Small intestine (tissue), 7 donors: ENCODE results near the gene RNF145. TPM values are rescaled to one million over a fixed set of nuclear protein-coding genes. Genes with fewer than 3 reads are reported as not detected.
A peak's percentile ranks its signal among the peaks of the same experiment; 100 is the strongest.

Source experiments
- DNase-seq, 2 donors: peaks; one replicate each; pipeline versions ENCODE4 v3.0.0 to v3.0.0-alpha.2; 2013
- FAIRE-seq: peaks from 2 replicates; lab custom pipeline; 2012; peaks lifted over from hg19 to GRCh38; lab: Jason Lieb, UNC
- H3K27ac ChIP-seq, 3 donors: one replicate each; pipeline ENCODE4 v1.5.1; 2013; ENCODE audit warnings: low read length in 2 of 3, mild to moderate bottlenecking in 2 of 3, control low read depth in 1 of 3, inconsistent platforms in 1 of 3, low read depth in 1 of 3, moderate library complexity in 1 of 3
- H3K27me3 ChIP-seq, 3 donors: one replicate each; pipeline ENCODE4 v1.6.1; 2013; ENCODE audit warnings: low read length in 3 of 3, inconsistent platforms in 1 of 3; ENCODE audit not compliant: control insufficient read depth in 3 of 3, insufficient read depth in 3 of 3
- H3K36me3 ChIP-seq, 3 donors: one replicate each; pipeline ENCODE4 v1.6.1; 2013; ENCODE audit warnings: low read length in 3 of 3, inconsistent platforms in 1 of 3, low read depth in 1 of 3, mild to moderate bottlenecking in 1 of 3, moderate library complexity in 1 of 3; ENCODE audit not compliant: control insufficient read depth in 3 of 3, insufficient read depth in 2 of 3
- H3K4me1 ChIP-seq, 3 donors: one replicate each; pipeline ENCODE4 v1.6.1; 2013; ENCODE audit warnings: low read length in 2 of 3, inconsistent platforms in 1 of 3, low read depth in 1 of 3, mild to moderate bottlenecking in 1 of 3, moderate library complexity in 1 of 3; ENCODE audit not compliant: control insufficient read depth in 3 of 3, insufficient read depth in 2 of 3
- H3K4me3 ChIP-seq, 3 donors: one replicate each; pipeline ENCODE4 v1.5.1; 2013; ENCODE audit warnings: low read length in 3 of 3, control low read depth in 1 of 3, inconsistent platforms in 1 of 3, low read depth in 1 of 3, mild to moderate bottlenecking in 1 of 3, moderate library complexity in 1 of 3
- H3K9me3 ChIP-seq, 2 donors: one replicate each; pipeline ENCODE4 v1.6.1; 2013; ENCODE audit warnings: low read depth in 1 of 2, low read length in 1 of 2; ENCODE audit not compliant: control insufficient read depth in 2 of 2, insufficient read depth in 1 of 2
- WGBS, 3 donors: extraction: QIAGEN DNeasy Blood & Tissue Kit; methylation state at CpG; one replicate each; pipeline ENCODE4 v1.1.7; 2013; 5-methylcytosine and 5-hydroxymethylcytosine counted together
- polyA plus RNA-seq, 4 donors: library from polyadenylated mRNA; stranded (reverse) in 3 of 4; unstranded in 1 of 4; fragments of 200-250 nt in 3 of 4; fragments of 120-200 nt in 1 of 4; gene quantifications; one replicate each; pipeline versions ENCODE4 v1.2.1 to v1.2.3, GENCODE V29; 2013
- donor health status: healthy with polysubstance abuse.
- donor health status: control.
- donor health status: control.
- donor health status: Bipolar disorder and iron deficiency.
- donor health status: healthy.

Gene RNF145
- polyA plus RNA-seq, 4 donors, result 6.5 to 47.3 (median 23.1) TPM

DNA sequence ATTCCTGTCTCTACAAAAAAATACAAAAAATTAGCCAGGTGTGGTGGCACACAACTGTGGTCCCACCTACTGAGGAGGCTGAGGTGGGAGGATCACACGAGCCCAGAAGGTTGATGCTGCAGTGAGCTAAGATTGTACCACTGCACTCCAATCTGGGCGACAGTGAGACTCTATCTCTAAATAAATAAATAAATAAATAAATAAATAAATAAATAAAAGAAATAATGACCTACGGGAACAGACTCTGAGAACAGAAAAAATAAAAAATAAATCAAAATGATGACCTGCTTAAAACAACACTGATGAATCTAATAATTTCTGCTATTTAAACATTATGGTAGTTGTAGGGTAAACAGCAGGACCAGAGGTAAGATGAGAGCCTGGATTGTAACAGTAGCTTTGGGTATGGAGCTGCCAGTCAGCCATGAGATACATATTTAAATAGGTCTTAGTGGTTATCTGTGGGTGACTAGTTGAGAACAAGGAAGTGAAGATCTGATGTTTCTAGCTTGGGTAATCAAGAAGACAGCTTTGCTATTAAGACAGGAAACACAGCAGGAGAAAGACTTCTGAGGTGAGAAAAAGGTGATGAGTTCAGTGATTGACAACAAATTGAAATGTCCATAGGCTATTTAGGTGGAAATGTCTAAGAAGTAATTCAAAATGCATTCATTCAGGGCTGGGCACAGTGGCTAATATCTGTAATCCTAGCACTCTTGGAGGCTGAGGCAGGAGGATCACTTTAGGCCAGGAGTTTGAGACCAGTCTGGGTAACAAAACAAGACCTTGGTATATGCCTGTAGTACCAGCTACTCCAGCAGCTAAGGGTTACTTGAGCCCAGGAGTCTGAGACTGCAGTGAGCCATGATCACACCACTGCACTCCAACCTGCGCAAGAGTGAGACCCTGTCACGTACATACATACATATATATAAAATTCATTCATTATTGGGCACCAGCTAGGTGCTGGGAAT, 11.0 kb downstream of the RNF145 start:
- FAIRE-seq (no peak), DNase-seq (peak in 1 of 2 donors; percentile 9)
- Histone ChIP-seq H3K4me1 (no peaks in the 10 kb centered on the region), H3K9me3 (no peaks in the 10 kb centered on the region), H3K36me3 (peaks cover 1 to 11% (median 3%) of the 10 kb centered on the region in 3 donors), H3K4me3 (no peak overlapping the region), H3K27me3 (no peaks in the 10 kb centered on the region), H3K27ac (peak overlapping the region in 1 of 3 donors; percentile 62)
- 96% methylated on average over 5 of the region's 5 CpGs for WGBS, 3 donors

DNA sequence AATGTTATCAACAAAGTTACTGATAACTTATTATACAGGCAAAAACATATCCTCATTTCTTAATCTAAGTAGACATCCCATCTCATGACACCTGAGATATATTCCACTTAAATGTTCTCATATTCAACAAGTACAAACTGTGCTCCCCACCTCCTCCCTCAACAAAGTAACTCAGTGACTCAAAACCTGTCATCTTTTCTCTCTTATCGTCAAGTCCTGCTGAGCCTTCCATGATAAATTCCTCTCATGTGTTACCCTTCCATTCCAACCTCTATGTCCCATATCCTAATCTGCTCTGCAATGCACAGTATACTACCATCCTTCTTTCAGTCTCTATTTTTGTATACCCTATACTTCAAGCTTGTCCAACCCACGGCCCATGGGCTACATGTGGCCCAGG, 13.6 kb downstream of the RNF145 start:
- Histone ChIP-seq H3K9me3 (no peaks in the 10 kb centered on the region), H3K4me1 (no peaks in the 10 kb centered on the region), H3K36me3 (peaks cover 1 to 17% (median 6%) of the 10 kb centered on the region in 3 donors), H3K27me3 (no peaks in the 10 kb centered on the region), H3K4me3 (no peak overlapping the region), H3K27ac (no peak overlapping the region)
- DNase-seq (no peak), FAIRE-seq (no peak)
- WGBS, 3 donors, result 90 to 96% (median 94%) methylated on average over 2 of the region's 2 CpGs

- Histone ChIP-seq H3K4me3 (no peak overlapping the region), H3K4me1 (no peaks in the 10 kb centered on the region), H3K36me3 (peaks cover 3 to 26% (median 5%) of the 10 kb centered on the region in 3 donors), H3K27me3 (no peaks in the 10 kb centered on the region), H3K9me3 (no peaks in the 10 kb centered on the region), H3K27ac (no peak overlapping the region)
- DNase-seq (no peak), FAIRE-seq (no peak)
- WGBS, 3 donors, result 93 to 95% (median 94%) methylated on average over 3 of the region's 3 CpGs
Observed at GRCh38 chr5:159190170-159190569, 19.2 kb downstream of the RNF145 start.

- Histone ChIP-seq H3K36me3 (peaks cover 3 to 27% (median 5%) of the 10 kb centered on the region in 3 donors), H3K27me3 (no peaks in the 10 kb centered on the region), H3K27ac (no peak overlapping the region), H3K9me3 (no peaks in the 10 kb centered on the region), H3K4me3 (no peak overlapping the region), H3K4me1 (no peaks in the 10 kb centered on the region)
- 86 to 93% (median 92%) methylated on average over 4 of the region's 4 CpGs for WGBS, 3 donors
- no peak for FAIRE-seq
- no peak for DNase-seq
Observed at GRCh38 chr5:159189310-159189709, 20.0 kb downstream of the RNF145 start.

GRCh38 chr5:159187719-159188118, 21.6 kb downstream of the RNF145 start:
- WGBS, 3 donors, result 85 to 91% (median 88%) methylated on average over 3 of the region's 3 CpGs
- no peaks in the 10 kb centered on the region for H3K4me1 ChIP-seq
- no peak overlapping the region for H3K4me3 ChIP-seq
- H3K27me3 ChIP-seq, result no peaks in the 10 kb centered on the region
- H3K9me3 ChIP-seq, result no peaks in the 10 kb centered on the region
- FAIRE-seq (no peak), DNase-seq (no peak)
- H3K36me3 ChIP-seq, result peaks cover 2 to 21% (median 2%) of the 10 kb centered on the region in 3 donors
- H3K27ac ChIP-seq, result no peak overlapping the region

DNA sequence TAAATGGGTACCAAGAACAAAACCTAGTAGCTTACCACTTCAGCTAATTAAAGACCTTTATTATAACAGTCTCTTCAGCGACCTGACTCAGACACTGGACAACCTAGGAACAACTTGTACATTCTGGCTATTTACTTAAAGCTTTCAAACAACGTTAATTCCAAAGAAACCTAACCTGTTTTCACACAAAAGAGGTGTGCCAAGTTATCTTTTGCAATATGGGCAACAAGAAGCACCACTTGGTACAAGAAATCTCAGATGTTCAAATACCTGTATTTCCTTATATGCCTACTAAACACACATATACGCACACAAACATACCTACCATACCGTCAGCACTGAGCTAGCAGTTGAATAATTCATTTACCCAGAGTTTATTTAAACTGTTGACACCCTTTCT, 23.0 kb downstream of the RNF145 start:
- Histone ChIP-seq H3K27me3 (no peaks in the 10 kb centered on the region), H3K36me3 (peaks cover 2 to 19% (median 2%) of the 10 kb centered on the region in 3 donors), H3K4me1 (no peaks in the 10 kb centered on the region), H3K4me3 (no peak overlapping the region), H3K9me3 (no peaks in the 10 kb centered on the region), H3K27ac (no peak overlapping the region)
- DNase-seq (no peak), FAIRE-seq (no peak)
- 78 to 85% (median 79%) methylated on average over 4 of the region's 4 CpGs for WGBS, 3 donors

- Histone ChIP-seq H3K9me3 (no peaks in the 10 kb centered on the region), H3K36me3 (peaks cover 2 to 18% (median 2%) of the 10 kb centered on the region in 3 donors), H3K4me3 (no peak overlapping the region), H3K27me3 (no peaks in the 10 kb centered on the region), H3K4me1 (peaks cover 0 to 1% (median 0%) of the 10 kb centered on the region in 3 donors), H3K27ac (no peak overlapping the region)
- FAIRE-seq (no peak), DNase-seq (no peak)
- 82 to 89% (median 85%) methylated on average over 10 of the region's 10 CpGs for WGBS, 3 donors
Observed at GRCh38 chr5:159185773-159186172, 23.6 kb downstream of the RNF145 start.

- Histone ChIP-seq H3K27me3 (no peaks in the 10 kb centered on the region), H3K4me3 (no peak overlapping the region), H3K4me1 (peaks cover 0 to 6% (median under 1%) of the 10 kb centered on the region in 3 donors), H3K36me3 (peaks cover 0 to 13% (median 5%) of the 10 kb centered on the region in 3 donors), H3K27ac (peak overlapping the region in 1 of 3 donors; percentile 50), H3K9me3 (no peaks in the 10 kb centered on the region)
- DNase-seq (no peak), FAIRE-seq (no peak)
- WGBS, 3 donors, result 51 to 82% (median 80%) methylated on average over 4 of the region's 4 CpGs
Observed at GRCh38 chr5:159184858-159185381, 24.4 kb downstream of the RNF145 start.
